Measurements from ENCODE around the gene CRHR1.
"Not testable (repeated sequence)": the region's sequence is repeated elsewhere in the genome, so short reads cannot be mapped to it uniquely, and the experiment has no call there.

Gene CRHR1

GRCh38 chr17:45847101-45847500 lies 63.0 kb downstream of the CRHR1 start:
- no peak for FAIRE-seq

- FAIRE-seq: no peak
These were observed 63.6 kb downstream of the CRHR1 start for GRCh38 chr17:45847747-45848146.

- no peak for FAIRE-seq
These were observed 64.3 kb downstream of the CRHR1 start for GRCh38 chr17:45848405-45848804.

- no peak for FAIRE-seq
These were observed 64.9 kb downstream of the CRHR1 start for GRCh38 chr17:45848868-45849535.

- no peak for FAIRE-seq
These were observed 65.4 kb downstream of the CRHR1 start for GRCh38 chr17:45849536-45849990.

- FAIRE-seq: no peak
These were observed 65.9 kb downstream of the CRHR1 start for GRCh38 chr17:45850011-45850410.

GRCh38 chr17:45850468-45850867 lies 66.3 kb downstream of the CRHR1 start:
- FAIRE-seq: no peak

- FAIRE-seq: no peak
These were observed 66.9 kb downstream of the CRHR1 start for GRCh38 chr17:45851022-45851421.

- FAIRE-seq: no peak
These were observed 67.3 kb downstream of the CRHR1 start for GRCh38 chr17:45851464-45851863.

- FAIRE-seq: no peak
These were observed 67.8 kb downstream of the CRHR1 start for GRCh38 chr17:45851873-45852272.

- FAIRE-seq: no peak
These were observed 68.6 kb downstream of the CRHR1 start for GRCh38 chr17:45852535-45853297.

GRCh38 chr17:45854209-45854608 lies 70.1 kb downstream of the CRHR1 start:
- FAIRE-seq: no peak

GRCh38 chr17:45855691-45856336 lies 71.7 kb downstream of the CRHR1 start:
- no peak for FAIRE-seq

GRCh38 chr17:45857977-45858708 lies 74.0 kb downstream of the CRHR1 start:
- FAIRE-seq: no peak

GRCh38 chr17:45861165-45861564 lies 77.0 kb downstream of the CRHR1 start:
- no peak for FAIRE-seq

GRCh38 chr17:45862127-45862526 lies 78.0 kb downstream of the CRHR1 start:
- not testable (repeated sequence) for FAIRE-seq

GRCh38 chr17:45863857-45864654 lies 79.9 kb downstream of the CRHR1 start:
- no peak for FAIRE-seq

- no peak for FAIRE-seq
These were observed 83.1 kb downstream of the CRHR1 start for GRCh38 chr17:45867171-45867570.

GRCh38 chr17:45867702-45868101 lies 83.6 kb downstream of the CRHR1 start:
- FAIRE-seq: no peak

GRCh38 chr17:45868276-45868675 lies 84.2 kb downstream of the CRHR1 start:
- no peak for FAIRE-seq

GRCh38 chr17:45869676-45870341 lies 85.7 kb downstream of the CRHR1 start:
- no peak for FAIRE-seq

Data from colon (tissue), 2 donors.